Stimulated activated memory B cell treated with anti-CD40 and anti-IgM and Interleukin-4, amounts not matched to agents 10 μg/mL and 1 μg/mL and 100 μg/mL, for 72 hours (primary cell): ENCODE data around the gene TLX2.

Experiments
- ATAC-seq: fragments of 150-1000 bp; cut with Tn5 transposase; 2 replicates; pipeline ENCODE4 v1.10.0; 2021
- H3K27ac Mint-ChIP-seq: one replicate; pipeline ENCODE4 v1.8.0; 2022; ENCODE audit warnings: mild to moderate bottlenecking, mixed read lengths
- H3K27me3 Mint-ChIP-seq: one replicate; pipeline ENCODE4 v1.8.0; 2022; ENCODE audit warnings: mixed read lengths
- H3K36me3 Mint-ChIP-seq: one replicate; pipeline ENCODE4 v1.8.0; 2022; ENCODE audit warnings: mixed read lengths
- H3K4me1 Mint-ChIP-seq: one replicate; pipeline ENCODE4 v1.8.0; 2022; ENCODE audit warnings: mixed read lengths
- H3K4me3 Mint-ChIP-seq: one replicate; pipeline ENCODE4 v1.8.0; 2022; ENCODE audit warnings: mild to moderate bottlenecking, moderate library complexity, mixed read lengths
- H3K9me3 Mint-ChIP-seq: one replicate; pipeline ENCODE4 v1.8.0; 2022; ENCODE audit warnings: mixed read lengths

Gene TLX2

GRCh38 chr2:74562126-74562775, 48.0 kb downstream of the TLX2 start:
- H3K9me3 Mint-ChIP-seq, result no peaks in the 10 kb centered on the region
- no peak overlapping the region for H3K27ac Mint-ChIP-seq
- H3K4me1 Mint-ChIP-seq, result peaks cover 12% of the 10 kb centered on the region
- no peak for ATAC-seq
- H3K4me3 Mint-ChIP-seq, result no peak overlapping the region
- H3K36me3 Mint-ChIP-seq, result peaks cover 2% of the 10 kb centered on the region
- no peaks in the 10 kb centered on the region for H3K27me3 Mint-ChIP-seq

DNA sequence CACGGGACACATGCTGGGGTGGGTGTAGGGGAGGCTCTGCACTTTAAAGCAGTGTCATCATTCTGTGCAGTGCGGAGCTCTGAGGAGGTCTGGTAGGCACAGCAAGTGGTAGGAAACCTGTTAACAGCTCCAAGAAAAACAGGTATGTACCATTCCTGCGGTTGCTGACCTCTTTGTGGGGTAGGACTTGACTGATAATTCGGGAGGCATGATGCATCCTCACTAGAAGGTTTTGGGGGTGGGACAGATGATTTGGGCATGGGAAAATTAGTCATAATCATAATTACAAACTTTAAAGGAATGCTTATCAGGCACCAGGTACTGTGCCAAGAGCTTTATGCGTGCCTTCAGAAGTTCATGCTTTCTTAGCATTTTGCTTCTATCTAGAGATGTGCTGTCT, 50.0 kb downstream of the TLX2 start:
- Mint-ChIP-seq H3K36me3 (no peaks in the 10 kb centered on the region), H3K27me3 (no peaks in the 10 kb centered on the region), H3K4me1 (peaks cover 12% of the 10 kb centered on the region), H3K4me3 (no peak overlapping the region), H3K9me3 (no peaks in the 10 kb centered on the region), H3K27ac (no peak overlapping the region)
- ATAC-seq, result no peak

DNA sequence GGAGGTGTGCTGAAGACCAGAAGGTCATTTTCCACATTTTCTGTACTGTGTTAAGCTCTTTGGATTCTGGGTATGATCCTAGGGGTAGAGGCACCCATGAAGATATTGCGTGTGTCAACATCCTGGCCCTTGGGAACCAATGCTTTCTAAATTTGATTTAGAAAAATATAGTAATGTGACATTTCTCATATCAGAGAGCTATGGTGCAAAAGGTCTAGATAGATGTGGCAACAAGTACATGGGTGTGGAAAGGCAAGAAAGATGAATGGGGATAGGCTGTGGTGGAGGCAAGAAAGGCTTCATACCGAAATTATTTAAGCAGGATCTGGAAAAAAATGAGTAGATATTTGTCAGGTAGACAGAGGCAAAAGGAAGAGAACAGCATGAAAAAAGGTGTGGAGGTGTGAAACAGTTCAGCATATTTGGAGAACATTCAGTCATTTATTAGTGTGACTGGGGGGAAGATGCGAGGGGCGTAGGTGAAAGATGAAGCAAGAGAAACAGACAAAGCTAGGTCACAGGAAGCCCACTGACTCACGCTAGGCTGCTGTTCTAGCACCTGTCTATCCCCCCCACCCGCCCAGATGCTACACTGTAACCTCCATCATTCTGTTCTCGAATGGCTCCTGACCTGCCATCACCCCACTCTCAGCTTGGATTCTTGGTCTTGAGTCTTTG, 52.0 kb downstream of the TLX2 start:
- peaks cover 12% of the 10 kb centered on the region for H3K4me1 Mint-ChIP-seq
- H3K36me3 Mint-ChIP-seq, result no peaks in the 10 kb centered on the region
- no peak for ATAC-seq
- no peak overlapping the region for H3K27ac Mint-ChIP-seq
- no peak overlapping the region for H3K4me3 Mint-ChIP-seq
- no peaks in the 10 kb centered on the region for H3K9me3 Mint-ChIP-seq
- H3K27me3 Mint-ChIP-seq, result no peaks in the 10 kb centered on the region

GRCh38 chr2:74566754-74567085, 52.5 kb downstream of the TLX2 start:
- Mint-ChIP-seq H3K9me3 (no peaks in the 10 kb centered on the region), H3K4me1 (peaks cover 12% of the 10 kb centered on the region), H3K27me3 (no peaks in the 10 kb centered on the region), H3K4me3 (no peak overlapping the region), H3K27ac (no peak overlapping the region), H3K36me3 (no peaks in the 10 kb centered on the region)
- no peak for ATAC-seq
